ENCODE data around the gene FOXK2. TPM values are rescaled to one million over a fixed set of nuclear protein-coding genes. Genes with fewer than 3 reads are reported as not detected.
A peak's percentile ranks its signal among the peaks of the same experiment; 100 is the strongest.

Gene FOXK2
- total RNA-seq, 1 donor from 2014 or later: 97.7 TPM

- Mint-ChIP-seq H3K27me3 (ENCODE audit: insufficient read depth) (no peaks in the 10 kb centered on the region), H3K4me1 (ENCODE audit: low read depth) (peaks cover 38% of the 10 kb centered on the region), H3K27ac (peak overlapping the region; percentile 90), H3K36me3 (ENCODE audit: low read depth) (peaks cover 10% of the 10 kb centered on the region), H3K9me3 (no peaks in the 10 kb centered on the region), H3K4me3 (peak overlapping the region; percentile 80)
- intact Hi-C loops (cut with micrococcal nuclease): loop anchor here (1.0 to 5.0 kb wide), 2 partner anchors 54 to 135 kb away; partner anchors contain the start of genes NARF and WDR45B
- no peak for DNase-seq (ENCODE audit: low spot score)
Measured at GRCh38 chr17:82593590-82594087, 74.1 kb downstream of the FOXK2 start.

DNA sequence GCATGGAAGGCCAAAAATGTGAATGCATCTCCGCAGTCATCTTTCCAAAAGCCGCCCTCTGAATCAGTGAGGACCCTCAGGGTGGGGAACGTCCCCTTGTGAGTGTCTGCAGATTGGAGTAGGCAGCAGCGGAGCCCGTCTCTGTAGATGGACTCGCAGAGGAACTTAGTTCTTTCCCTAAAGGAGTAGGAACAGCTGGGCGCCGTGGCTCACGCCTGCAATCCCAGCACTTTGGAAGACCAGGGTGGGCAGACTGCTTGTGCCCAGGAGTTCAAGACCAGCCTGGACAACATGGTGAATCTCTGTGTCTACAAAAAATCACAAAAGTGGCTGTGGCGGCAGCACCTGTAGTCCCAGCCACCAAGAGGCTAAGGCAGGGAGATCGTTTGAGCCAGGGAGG, 75.0 kb downstream of the FOXK2 start:
- Mint-ChIP-seq H3K27ac (peak overlapping the region; percentile 74), H3K36me3 (ENCODE audit: low read depth) (peaks cover 10% of the 10 kb centered on the region), H3K4me1 (ENCODE audit: low read depth) (peaks cover 38% of the 10 kb centered on the region), H3K27me3 (ENCODE audit: insufficient read depth) (no peaks in the 10 kb centered on the region), H3K4me3 (peak overlapping the region; percentile 80), H3K9me3 (no peaks in the 10 kb centered on the region)
- DNase-seq (ENCODE audit: low spot score): no peak
- intact Hi-C loops (cut with micrococcal nuclease): loop anchor here (5.0 kb wide), 1 partner anchor 53 kb away; the partner anchor contains the start of gene WDR45B

- peaks cover 38% of the 10 kb centered on the region for H3K4me1 Mint-ChIP-seq (ENCODE audit: low read depth)
- H3K9me3 Mint-ChIP-seq: no peaks in the 10 kb centered on the region
- H3K4me3 Mint-ChIP-seq: no peak overlapping the region
- H3K27me3 Mint-ChIP-seq (ENCODE audit: insufficient read depth): no peaks in the 10 kb centered on the region
- intact Hi-C loops (cut with micrococcal nuclease): no loop called here
- H3K36me3 Mint-ChIP-seq (ENCODE audit: low read depth): peaks cover 11% of the 10 kb centered on the region
- DNase-seq (ENCODE audit: low spot score): no peak
- no peak overlapping the region for H3K27ac Mint-ChIP-seq
Measured at GRCh38 chr17:82595893-82596292, 76.4 kb downstream of the FOXK2 start.

DNA sequence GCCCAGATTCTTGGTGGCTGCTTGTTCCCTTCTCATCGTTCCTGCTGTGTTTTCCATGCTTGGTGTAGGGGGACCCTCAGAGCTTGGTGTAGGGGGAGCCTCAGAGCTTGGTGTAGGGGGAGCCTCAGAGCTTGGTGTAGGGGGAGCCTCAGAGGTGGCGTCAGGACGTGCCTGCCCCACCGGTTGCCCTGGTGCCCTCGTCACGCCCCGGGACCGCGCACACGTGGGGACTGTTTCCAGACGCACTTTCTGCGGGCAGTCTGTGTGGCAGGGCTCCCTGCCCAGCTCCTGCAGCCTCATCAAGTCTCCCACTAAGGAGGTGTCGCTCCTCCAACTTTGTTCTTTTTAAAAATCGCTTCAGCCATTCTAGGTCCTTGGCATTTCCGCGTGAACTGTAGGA, 76.8 kb downstream of the FOXK2 start:
- no peaks in the 10 kb centered on the region for H3K9me3 Mint-ChIP-seq
- no peak for DNase-seq (ENCODE audit: low spot score)
- H3K36me3 Mint-ChIP-seq (ENCODE audit: low read depth): peaks cover 15% of the 10 kb centered on the region
- H3K4me3 Mint-ChIP-seq: no peak overlapping the region
- intact Hi-C loops (cut with micrococcal nuclease): no loop called here
- H3K27me3 Mint-ChIP-seq (ENCODE audit: insufficient read depth): no peaks in the 10 kb centered on the region
- peaks cover 36% of the 10 kb centered on the region for H3K4me1 Mint-ChIP-seq (ENCODE audit: low read depth)
- no peak overlapping the region for H3K27ac Mint-ChIP-seq

GRCh38 chr17:82596837-82597672, 77.5 kb downstream of the FOXK2 start:
- H3K9me3 Mint-ChIP-seq: no peaks in the 10 kb centered on the region
- no peaks in the 10 kb centered on the region for H3K27me3 Mint-ChIP-seq (ENCODE audit: insufficient read depth)
- H3K4me1 Mint-ChIP-seq (ENCODE audit: low read depth): peaks cover 28% of the 10 kb centered on the region
- H3K27ac Mint-ChIP-seq: no peak overlapping the region
- H3K36me3 Mint-ChIP-seq (ENCODE audit: low read depth): peaks cover 18% of the 10 kb centered on the region
- H3K4me3 Mint-ChIP-seq: no peak overlapping the region
- DNase-seq (ENCODE audit: low spot score): no peak
- intact Hi-C loops (cut with micrococcal nuclease): no loop called here

- DNase-seq (ENCODE audit: low spot score): no peak
- H3K36me3 Mint-ChIP-seq (ENCODE audit: low read depth): peaks cover 29% of the 10 kb centered on the region
- H3K27ac Mint-ChIP-seq: no peak overlapping the region
- intact Hi-C loops (cut with micrococcal nuclease): no loop called here
- H3K4me1 Mint-ChIP-seq (ENCODE audit: low read depth): peaks cover 20% of the 10 kb centered on the region
- no peaks in the 10 kb centered on the region for H3K27me3 Mint-ChIP-seq (ENCODE audit: insufficient read depth)
- H3K9me3 Mint-ChIP-seq: no peaks in the 10 kb centered on the region
- no peak overlapping the region for H3K4me3 Mint-ChIP-seq
Measured at GRCh38 chr17:82598256-82599119, 79.0 kb downstream of the FOXK2 start.

DNA sequence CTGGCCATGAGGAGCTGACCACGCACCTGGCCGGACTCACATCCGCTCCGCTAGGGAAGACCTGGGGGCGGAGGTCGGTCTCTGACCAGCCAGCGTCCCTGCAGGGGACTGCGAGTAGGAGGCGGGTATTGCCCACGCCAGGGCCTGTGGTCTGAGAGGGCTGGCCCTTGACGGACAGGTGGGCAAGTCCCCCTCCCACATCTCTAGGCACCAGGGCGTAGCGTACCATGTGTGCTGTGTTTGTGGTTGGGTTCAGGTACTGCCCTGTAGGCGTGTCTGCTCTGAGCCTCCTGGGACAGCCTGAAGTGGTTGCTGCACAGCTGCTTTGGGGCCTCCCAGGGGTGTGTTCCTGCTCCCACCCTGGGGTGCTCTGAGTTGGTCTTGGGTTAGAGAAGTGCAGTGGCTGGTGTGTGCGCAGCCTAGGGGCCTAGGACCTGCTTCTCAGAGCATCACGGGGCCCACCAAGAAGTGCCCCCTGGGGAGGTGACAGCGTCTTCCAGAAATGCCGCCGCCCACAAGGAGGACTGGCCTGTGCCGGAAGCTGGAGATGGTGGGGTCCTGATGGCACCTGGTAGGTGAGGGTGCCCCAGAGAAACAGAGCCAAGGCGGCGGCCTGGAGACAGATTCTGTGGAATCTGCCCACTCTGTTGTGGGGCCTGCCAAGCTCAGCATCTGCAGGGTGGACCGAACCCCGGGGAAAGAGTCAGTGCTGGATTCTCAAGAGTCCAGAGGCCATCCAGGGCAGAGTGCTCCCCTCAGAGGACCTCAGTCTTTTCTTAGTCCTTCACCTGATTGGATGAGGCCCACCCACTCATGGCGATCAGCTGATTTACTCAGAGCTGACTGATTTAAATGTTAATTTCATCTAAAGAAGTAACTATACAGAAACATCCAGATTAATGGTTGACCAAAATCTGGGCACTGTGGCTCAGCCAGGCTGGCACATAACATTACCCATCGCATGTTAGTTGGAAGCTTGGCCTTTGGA, 80.4 kb downstream of the FOXK2 start:
- DNase-seq (ENCODE audit: low spot score): no peak
- H3K9me3 Mint-ChIP-seq: no peaks in the 10 kb centered on the region
- peaks cover 16% of the 10 kb centered on the region for H3K4me1 Mint-ChIP-seq (ENCODE audit: low read depth)
- no peak overlapping the region for H3K27ac Mint-ChIP-seq
- intact Hi-C loops (cut with micrococcal nuclease): no loop called here
- no peak overlapping the region for H3K4me3 Mint-ChIP-seq
- H3K27me3 Mint-ChIP-seq (ENCODE audit: insufficient read depth): no peaks in the 10 kb centered on the region
- H3K36me3 Mint-ChIP-seq (ENCODE audit: low read depth): peaks cover 42% of the 10 kb centered on the region

DNA sequence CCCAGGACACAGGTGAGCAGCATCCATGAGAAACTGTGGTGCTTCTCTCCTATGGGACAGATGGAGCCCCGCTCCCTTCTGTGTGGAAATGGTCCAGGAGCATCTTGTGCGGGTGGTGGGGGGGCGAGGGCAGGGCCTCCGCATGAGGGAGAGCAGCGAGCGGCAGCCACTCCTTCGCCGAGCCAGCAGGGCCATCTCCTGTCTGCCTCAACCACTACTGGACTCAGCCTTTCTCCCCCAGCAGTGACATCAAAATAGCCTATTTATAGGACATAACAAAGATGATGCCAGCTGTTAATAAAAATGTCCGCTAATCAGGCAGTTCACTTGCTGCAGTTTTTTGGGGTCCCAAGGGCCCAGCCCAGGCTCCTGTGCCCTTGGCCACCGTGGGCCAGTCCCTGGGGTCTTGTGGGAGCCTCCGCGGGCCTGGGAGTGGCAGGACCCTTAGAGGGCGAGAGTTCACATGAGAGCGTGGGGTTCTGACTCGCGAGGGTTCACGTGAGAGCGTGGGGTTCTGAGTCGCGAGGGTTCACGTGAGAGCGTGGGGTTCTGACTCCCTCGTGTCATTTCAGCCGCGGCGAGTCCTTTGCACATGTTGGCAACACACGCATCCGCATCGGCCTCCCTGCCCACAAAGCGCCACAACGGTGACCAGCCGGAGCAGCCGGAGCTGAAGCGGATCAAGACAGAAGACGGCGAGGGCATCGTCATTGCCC, 81.4 kb downstream of the FOXK2 start:
- no peak for DNase-seq (ENCODE audit: low spot score)
- Mint-ChIP-seq H3K9me3 (no peaks in the 10 kb centered on the region), H3K27me3 (ENCODE audit: insufficient read depth) (no peaks in the 10 kb centered on the region), H3K36me3 (ENCODE audit: low read depth) (peaks cover 44% of the 10 kb centered on the region), H3K4me3 (no peak overlapping the region), H3K27ac (no peak overlapping the region), H3K4me1 (ENCODE audit: low read depth) (peaks cover 16% of the 10 kb centered on the region)
- intact Hi-C loops (cut with micrococcal nuclease): no loop called here

DNA sequence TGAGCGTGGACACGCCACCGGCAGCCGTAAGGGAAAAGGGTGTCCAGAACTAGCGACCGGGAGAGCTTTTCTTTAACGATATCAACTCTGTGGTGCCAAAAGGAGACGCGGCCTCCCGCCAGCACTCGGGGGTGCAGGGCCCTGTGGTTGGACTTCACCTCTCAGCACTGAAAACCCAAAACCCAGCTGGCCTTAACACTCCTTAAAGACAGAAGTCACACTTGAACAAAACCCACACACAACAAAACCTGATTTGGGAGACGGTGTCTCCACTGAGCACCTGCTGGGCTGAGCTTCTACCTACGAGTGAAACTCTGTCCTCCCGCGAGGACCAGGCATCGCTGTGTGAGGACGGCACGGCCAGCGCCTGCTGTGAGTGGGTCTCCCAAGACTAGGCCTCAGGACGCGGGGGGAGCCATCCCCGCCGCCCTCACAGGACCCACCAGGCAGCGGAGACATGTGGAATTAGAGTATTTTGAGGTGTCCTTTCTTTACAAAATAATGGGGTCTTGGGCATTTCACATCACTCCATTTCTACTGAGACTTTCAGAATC, 82.0 kb downstream of the FOXK2 start:
- peaks cover 43% of the 10 kb centered on the region for H3K36me3 Mint-ChIP-seq (ENCODE audit: low read depth)

DNA sequence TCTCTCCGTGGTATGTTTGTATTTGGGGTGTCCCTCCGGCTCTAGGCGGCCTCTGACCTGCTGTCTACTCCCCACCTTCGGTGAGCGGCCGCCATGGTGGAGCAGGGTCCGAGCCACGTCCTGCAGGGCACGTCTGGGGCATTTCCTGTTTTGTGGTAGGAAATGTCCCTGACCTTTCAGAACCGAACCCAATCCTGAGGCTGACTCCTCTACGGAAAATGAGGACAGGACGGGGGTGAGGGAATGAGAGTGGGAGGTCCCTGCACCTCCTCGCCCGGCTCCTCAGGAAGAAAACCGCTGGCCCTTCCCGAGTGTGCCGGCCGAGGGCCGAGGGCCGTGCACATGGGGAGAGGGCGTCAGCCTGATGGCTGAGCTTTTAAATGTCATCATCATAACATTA, 83.0 kb downstream of the FOXK2 start:
- no peak for DNase-seq (ENCODE audit: low spot score)
- intact Hi-C loops (cut with micrococcal nuclease): no loop called here
- Mint-ChIP-seq H3K27ac (peak overlapping the region; percentile 29), H3K27me3 (ENCODE audit: insufficient read depth) (no peaks in the 10 kb centered on the region), H3K4me1 (ENCODE audit: low read depth) (peaks cover 16% of the 10 kb centered on the region), H3K36me3 (ENCODE audit: low read depth) (peaks cover 44% of the 10 kb centered on the region), H3K4me3 (no peak overlapping the region), H3K9me3 (no peaks in the 10 kb centered on the region)

More for the DNA sequence above, 82.0 kb downstream of the FOXK2 start:
- intact Hi-C loops (cut with micrococcal nuclease): no loop called here
- no peak for DNase-seq (ENCODE audit: low spot score)
- Mint-ChIP-seq H3K27me3 (ENCODE audit: insufficient read depth) (no peaks in the 10 kb centered on the region), H3K27ac (no peak overlapping the region), H3K4me3 (no peak overlapping the region), H3K9me3 (no peaks in the 10 kb centered on the region), H3K4me1 (ENCODE audit: low read depth) (peaks cover 16% of the 10 kb centered on the region)

- no peak overlapping the region for H3K4me3 Mint-ChIP-seq
- peaks cover 16% of the 10 kb centered on the region for H3K4me1 Mint-ChIP-seq (ENCODE audit: low read depth)
- DNase-seq (ENCODE audit: low spot score): no peak
- intact Hi-C loops (cut with micrococcal nuclease): no loop called here
- no peaks in the 10 kb centered on the region for H3K9me3 Mint-ChIP-seq
- H3K27ac Mint-ChIP-seq: peak overlapping the region; percentile 42
- no peaks in the 10 kb centered on the region for H3K27me3 Mint-ChIP-seq (ENCODE audit: insufficient read depth)
- peaks cover 40% of the 10 kb centered on the region for H3K36me3 Mint-ChIP-seq (ENCODE audit: low read depth)
Measured at GRCh38 chr17:82602986-82603710, 83.6 kb downstream of the FOXK2 start.

All from activated T-helper 1 cell treated with anti-CD3 and anti-CD28 coated beads, Interleukin-12 subunit alpha, Interleukin-12 subunit beta, Interleukin-2, Interleukin-4 antibody, amounts not matched to agents 30 ng/mL and 10 ng/mL and 1 ng/mL, durations not matched to agents 14 hours and 24 hours and 36 hours (primary cell).